Heart right ventricle (tissue), 16 donors: ENCODE measurements around the gene DOCK8. TPM values are rescaled to one million over a fixed set of nuclear protein-coding genes. Genes with fewer than 3 reads are reported as not detected.

Source experiments
- ATAC-seq, 8 donors: fragments of 200-7000 bp; cut with Tn5 transposase; one replicate each; pipeline ENCODE4 v1.9.1; 2020; ENCODE audit warnings: mild to moderate bottlenecking in 8 of 8, moderate library complexity in 8 of 8, moderate number of reproducible peaks in 1 of 8
- DNase-seq, 2 donors: peaks; one replicate each; pipeline ENCODE4 v3.0.0-alpha.2; 2020
- H3K27ac ChIP-seq, 10 donors: fragments of 200-600 bp; sonication (generic) in 2 of 10; one replicate each; pipeline versions ENCODE4 v1.5.0 to v1.8.0; 2020 to 2022; ENCODE audit warnings: mild to moderate bottlenecking in 3 of 10
- H3K27me3 ChIP-seq, 7 donors: fragments of 200-600 bp; one replicate each; pipeline ENCODE4 v1.8.0; 2021 to 2022; ENCODE audit warnings: mild to moderate bottlenecking in 2 of 7
- H3K36me3 ChIP-seq, 9 donors: fragments of 200-600 bp; sonication (generic) in 1 of 9; one replicate each; pipeline versions ENCODE4 v1.5.0 to v1.8.0; 2020 to 2022; ENCODE audit warnings: mild to moderate bottlenecking in 2 of 9
- H3K4me1 ChIP-seq, 9 donors: fragments of 200-600 bp; sonication (generic) in 1 of 9; one replicate each; pipeline versions ENCODE4 v1.5.0 to v1.8.0; 2020 to 2022; ENCODE audit warnings: mild to moderate bottlenecking in 4 of 9
- H3K4me3 ChIP-seq, 10 donors: fragments of 200-600 bp; sonication (generic) in 2 of 10; one replicate each; pipeline versions ENCODE4 v1.5.0 to v1.8.0; 2020 to 2022; ENCODE audit warnings: mild to moderate bottlenecking in 7 of 10, moderate library complexity in 2 of 10
- H3K9me3 ChIP-seq, 11 donors: fragments of 200-600 bp in 10 of 11; sonication (generic) in 2 of 11; one replicate each; pipeline versions ENCODE4 v1.5.0 to v1.8.0; 2013 to 2022; ENCODE audit warnings: mild to moderate bottlenecking in 2 of 11, control low read depth in 1 of 11, moderate library complexity in 1 of 11
- CTCF ChIP-seq, 9 donors: fragments of 200-600 bp; sonication (generic) in 2 of 9; IDR thresholded peaks; one replicate each; pipeline versions ENCODE4 v1.5.0 to v1.8.0; 2021 to 2022; ENCODE audit warnings: antibody characterized with exemption in 9 of 9, mild to moderate bottlenecking in 5 of 9, moderate library complexity in 1 of 9
- WGBS, 2 donors: extraction: QIAGEN DNeasy Blood & Tissue Kit; methylation state at CpG; one replicate each; pipeline ENCODE4 v1.1.7; 2013; ENCODE audit warnings: inconsistent platforms in 1 of 2; 5-methylcytosine and 5-hydroxymethylcytosine counted together
- intact Hi-C, 10 donors: fragments of 100-400 bp; cut with DNase I; formaldehyde crosslinking; loops; one replicate each; pipeline versions ENCODE4 v1.11.1 to v1.14.2; 2022
- polyA plus RNA-seq, 2 donors: library from polyadenylated mRNA; stranded (reverse); fragments of 200-250 nt; gene quantifications; one replicate each; pipeline ENCODE4 v1.2.3, GENCODE V29; 2013
- total RNA-seq, 10 donors: library from RNA; stranded (reverse); fragmentation: NEBNext Ultra II Directional in 3 of 10; extraction: Animal tissue kit (Norgen Biotek cat#: 25700) in 3 of 10; gene quantifications; one replicate each; pipeline versions ENCODE4 v1.2.1 to v1.2.4, GENCODE V29; 2021 to 2023
- donor health status: Arrhythmogenic right ventricular cardiomyopathy.
- donor health status: ischemic (EF 13 %, LVEDD 7.1; RV severe dilation, severe dysfunction).
- donor health status: healthy with polysubstance abuse.
- donor health status: DM: no; HTN: yes; CAD: no.
- donor health status: DM: no; HTN: no; CAD: no.
- donor health status: ischemic (EF 25% LVEDD 6.9; RV normal size, moderate dysfunction).
- donor health status: ischemic (EF 25% LVEDD 5.7; RV mildly dilated, moderate dysfunction).
- donor health status: healthy.
- donor health status: DM: yes; HTN: yes; CAD: no.
- donor health status: Ischemic cardiomyopathy.
- donor health status: ischemic (EF 35%, LVEDD 5.7; RV mildly dilated, moderate dysfunction).
- donor health status: nonischemic (EF 11% LVEDD 7.7; RV severe dilation, severe dysfunction).
- donor health status: DM: yes; HTN: yes; CAD: no.
- donor health status: PGD.
- donor health status: ischemic (EF 29% LVEDD 5.4; RV normal size, mild dysfunction).
- donor health status: nonischemic (EF 23%, LVEDD 6.1; RV moderate dilation, normal function).

Gene DOCK8
- total and polyA plus RNA-seq, 12 donors, result 0.83 to 24.3 (median 2.7) TPM

- no peak for TF ChIP-seq CTCF (IDR thresholded peaks at IDR 0.05)
- Histone ChIP-seq H3K36me3 (peaks cover 0 to 89% (median 0%) of the 10 kb centered on the region in 9 donors), H3K27me3 (no peaks in the 10 kb centered on the region), H3K4me3 (no peak overlapping the region), H3K27ac (no peak overlapping the region), H3K9me3 (no peaks in the 10 kb centered on the region), H3K4me1 (no peaks in the 10 kb centered on the region)
- 97 to 98% methylated on average over 3 of the region's 3 CpGs for WGBS, 2 donors
- no peak for ATAC-seq
- DNase-seq, result no peak
- intact Hi-C loops, result loop anchor here in 1 of 10 donors (10.0 kb wide), 1 partner anchor 408 kb away; no protein-coding TSS in a partner anchor
These were observed 181.7 kb downstream of the DOCK8 start for GRCh38 chr9:396396-396795.

- H3K4me3 ChIP-seq, result no peak overlapping the region
- WGBS, 2 donors, result 84 to 89% methylated on average over 5 of the region's 5 CpGs
- H3K9me3 ChIP-seq, result no peaks in the 10 kb centered on the region
- DNase-seq, result no peak
- H3K4me1 ChIP-seq, result no peaks in the 10 kb centered on the region
- ATAC-seq, result no peak
- no peak overlapping the region for H3K27ac ChIP-seq
- no peaks in the 10 kb centered on the region for H3K27me3 ChIP-seq
- H3K36me3 ChIP-seq, result peaks cover 0 to 89% (median 0%) of the 10 kb centered on the region in 9 donors
- intact Hi-C loops, result loop anchor here in 1 of 10 donors (10.0 kb wide), 1 partner anchor 407 kb away; no protein-coding TSS in a partner anchor
- TF ChIP-seq CTCF (IDR thresholded peaks at IDR 0.05), result no peak
These were observed 183.4 kb downstream of the DOCK8 start for GRCh38 chr9:398085-398484.

- peaks cover 0 to 88% (median 0%) of the 10 kb centered on the region in 9 donors for H3K36me3 ChIP-seq
- no peak for TF ChIP-seq CTCF (IDR thresholded peaks at IDR 0.05)
- WGBS, 2 donors, result 62 to 65% methylated on average over 3 of the region's 3 CpGs
These were observed 186.6 kb downstream of the DOCK8 start for GRCh38 chr9:401223-401622.

GRCh38 chr9:404234-404633 lies 189.6 kb downstream of the DOCK8 start:
- Histone ChIP-seq H3K4me1 (no peaks in the 10 kb centered on the region), H3K27ac (no peak overlapping the region), H3K4me3 (no peak overlapping the region), H3K27me3 (no peaks in the 10 kb centered on the region), H3K9me3 (no peaks in the 10 kb centered on the region), H3K36me3 (peaks cover 0 to 88% (median 0%) of the 10 kb centered on the region in 9 donors)
- DNase-seq, result no peak
- ATAC-seq, result no peak
- TF ChIP-seq CTCF (IDR thresholded peaks at IDR 0.05), result no peak
- WGBS, 2 donors, result 96% methylated on average over 3 of the region's 3 CpGs
- intact Hi-C loops, result loop anchor here in 4 of 10 donors (10.0 kb wide), 5 partner anchors 101 to 361 kb away; partner anchors contain the start of gene KANK1 (in 2 of the 4)

More at GRCh38 chr9:401223-401622, 186.6 kb downstream of the DOCK8 start:
- Histone ChIP-seq H3K4me3 (no peak overlapping the region), H3K27ac (no peak overlapping the region), H3K27me3 (no peaks in the 10 kb centered on the region), H3K9me3 (no peaks in the 10 kb centered on the region), H3K4me1 (no peaks in the 10 kb centered on the region)
- intact Hi-C loops, result loop anchor here in 4 of 10 donors (10.0 kb wide), 5 partner anchors 104 to 364 kb away; partner anchors contain the start of gene KANK1 (in 2 of the 4)
- ATAC-seq (no peak), DNase-seq (no peak)
